Pancreas (tissue), 10 donors: ENCODE results near the gene STRN. TPM values are rescaled to one million over a fixed set of nuclear protein-coding genes. Genes with fewer than 3 reads are reported as not detected.

Source experiments
- ATAC-seq, 4 donors: fragments of 200-7000 bp; cut with Tn5 transposase; one replicate each; pipeline versions ENCODE4 v1.8.0 to v1.9.1; 2020; ENCODE audit warnings: mild to moderate bottlenecking in 4 of 4, moderate library complexity in 4 of 4
- DNase-seq, 6 donors: peaks; one replicate each; pipeline ENCODE4 v3.0.0-alpha.2; 2020
- FAIRE-seq: peaks from 2 replicates; lab custom pipeline; 2012; peaks lifted over from hg19 to GRCh38; lab: Jason Lieb, UNC
- H3K27ac ChIP-seq, 4 donors: fragments of 200-600 bp; sonication (generic); 1 replicate in 3 of 4; 2 replicates in 1 of 4; pipeline versions ENCODE4 v1.5.0 to v1.8.0; 2020
- H3K27me3 ChIP-seq, 4 donors: fragments of 200-600 bp; one replicate each; pipeline ENCODE4 v1.8.0; 2021
- H3K36me3 ChIP-seq, 3 donors: fragments of 200-600 bp; sonication (generic) in 1 of 3; one replicate each; pipeline versions ENCODE4 v1.5.0 to v1.8.0; 2020 to 2021
- H3K4me1 ChIP-seq, 3 donors: fragments of 200-600 bp; one replicate each; pipeline ENCODE4 v1.8.0; 2021
- H3K4me3 ChIP-seq, 4 donors: fragments of 200-600 bp; sonication (generic) in 2 of 4; one replicate each; pipeline versions ENCODE4 v1.5.0 to v1.8.0; 2020 to 2021
- H3K9me3 ChIP-seq, 4 donors: fragments of 200-600 bp; one replicate each; pipeline ENCODE4 v1.8.0; 2021
- CTCF ChIP-seq, 4 donors: fragments of 200-600 bp; sonication (generic) in 3 of 4; IDR thresholded peaks; one replicate each; pipeline versions ENCODE4 v1.5.0 to v1.8.0; 2021; ENCODE audit warnings: antibody characterized with exemption in 4 of 4
- whole genome bisulfite sequencing, 2 donors: extraction: QIAGEN DNeasy Blood & Tissue Kit; methylation state at CpG; one replicate each; pipeline ENCODE4 v1.1.7; 2013; 5-methylcytosine and 5-hydroxymethylcytosine counted together
- intact Hi-C, 3 donors: fragments of 100-400 bp; cut with DNase I; formaldehyde crosslinking; loops; one replicate each; pipeline versions ENCODE4 v1.11.1 to v1.14.2; 2022
- polyA plus RNA-seq, 2 donors: library from polyadenylated mRNA; stranded (reverse); fragments of 200-250 nt; gene quantifications; one replicate each; pipeline ENCODE4 v1.2.3, GENCODE V29; 2013
- total RNA-seq, 6 donors: library from RNA; stranded (reverse); fragmentation: NEBNext Ultra II Directional in 4 of 6; extraction: Animal tissue kit (Norgen Biotek cat#: 25700) in 4 of 6; gene quantifications; one replicate each; pipeline versions ENCODE4 v1.2.1 to v1.2.4, GENCODE V29; 2021 to 2023
- donor health status: healthy with polysubstance abuse.
- donor health status: DM: no; HTN: no; CAD: no; lungs with moderate emphysema.
- donor health status: DM: no; HTN: no; CAD: no.
- donor health status: control.
- donor health status: control.
- donor health status: Bipolar disorder and iron deficiency.
- donor health status: DM: yes; HTN: yes; CAD: no.
- donor health status: DM: no; HTN: no; CAD: no.
- donor health status: DM: no; HTN: no; CAD: no.
- donor health status: DM: yes; HTN: yes; CAD: no.

The STRN gene
- total and polyA plus RNA-seq, 8 donors = 1.8 to 16.2 (median 7.9) TPM

DNA sequence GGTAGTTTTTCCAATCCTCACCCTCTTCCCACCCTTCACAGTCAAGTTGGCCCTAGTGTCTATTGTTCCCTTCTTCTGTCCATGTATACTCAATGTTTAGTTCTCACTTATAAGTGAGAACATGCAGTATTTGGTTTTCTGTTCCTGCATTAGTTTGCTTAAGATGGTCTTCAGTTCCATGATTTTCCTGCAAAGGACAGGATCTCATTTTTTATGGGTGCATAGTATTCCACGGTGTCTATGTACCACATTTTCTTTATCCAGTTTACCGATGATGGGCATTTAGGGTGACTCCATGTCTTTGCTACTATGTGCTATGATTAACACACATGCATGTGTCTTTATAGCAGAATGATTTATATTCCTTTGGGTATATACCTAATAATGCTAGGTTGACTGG, 104.4 kb downstream of the STRN start:
- no peaks in the 10 kb centered on the region for H3K9me3 ChIP-seq
- intact Hi-C loops = no loop called here
- H3K4me3 ChIP-seq = no peak overlapping the region
- H3K4me1 ChIP-seq = no peaks in the 10 kb centered on the region
- DNase-seq (no peak), ATAC-seq (no peak), FAIRE-seq (no peak)
- H3K36me3 ChIP-seq = peaks cover 0 to 9% (median 0%) of the 10 kb centered on the region in 3 donors
- no peak overlapping the region for H3K27ac ChIP-seq
- H3K27me3 ChIP-seq = no peaks in the 10 kb centered on the region
- 94 to 98% methylated on average over 2 of the region's 2 CpGs for WGBS, 2 donors
- no peak for TF ChIP-seq CTCF (IDR thresholded peaks at IDR 0.05)

GRCh38 chr2:36859366-36859792, 107.0 kb downstream of the STRN start:
- ATAC-seq (no peak), FAIRE-seq (no peak)
- H3K27ac ChIP-seq = no peak overlapping the region

GRCh38 chr2:36858551-36859365, 107.6 kb downstream of the STRN start:
- no peaks in the 10 kb centered on the region for H3K27me3 ChIP-seq
- no peaks in the 10 kb centered on the region for H3K4me1 ChIP-seq
- no peak overlapping the region for H3K27ac ChIP-seq
- intact Hi-C loops = no loop called here
- no peak for TF ChIP-seq CTCF (IDR thresholded peaks at IDR 0.05)
- DNase-seq (no peak), ATAC-seq (no peak), FAIRE-seq (no peak)
- H3K9me3 ChIP-seq = no peaks in the 10 kb centered on the region
- H3K4me3 ChIP-seq = no peak overlapping the region
- H3K36me3 ChIP-seq = peaks cover 0 to 14% (median 0%) of the 10 kb centered on the region in 3 donors

More at GRCh38 chr2:36859366-36859792, 107.0 kb downstream of the STRN start:
- no peaks in the 10 kb centered on the region for H3K9me3 ChIP-seq
- H3K4me1 ChIP-seq = no peaks in the 10 kb centered on the region
- H3K36me3 ChIP-seq = peaks cover 0 to 14% (median 0%) of the 10 kb centered on the region in 3 donors
- 92 to 97% methylated on average over 1 of the region's 1 CpG for WGBS, 2 donors
- no peak overlapping the region for H3K4me3 ChIP-seq
- intact Hi-C loops = no loop called here
- no peak for TF ChIP-seq CTCF (IDR thresholded peaks at IDR 0.05)
- no peaks in the 10 kb centered on the region for H3K27me3 ChIP-seq
- DNase-seq = no peak

DNA sequence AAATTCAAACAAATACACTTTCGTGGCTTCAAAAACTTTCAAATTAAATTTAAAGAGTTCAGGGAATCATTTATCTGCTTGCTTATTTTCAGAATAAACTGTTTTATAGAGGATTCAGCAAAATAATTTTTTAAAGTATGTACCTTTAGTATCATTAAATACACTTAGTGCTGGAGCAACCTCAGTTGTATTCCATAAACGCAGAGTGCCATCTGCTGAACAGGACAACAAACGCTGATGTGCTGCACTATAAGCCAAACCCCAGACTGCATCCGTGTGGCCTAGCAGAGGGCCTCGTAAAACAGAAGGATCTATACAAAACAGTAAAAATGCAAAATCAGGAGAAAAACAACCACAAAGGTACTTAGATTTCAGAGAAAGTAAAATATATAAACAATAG, 108.6 kb downstream of the STRN start:
- WGBS, 2 donors = 91 to 95% methylated on average over 5 of the region's 5 CpGs
- no peak for DNase-seq
- no peak for ATAC-seq
- FAIRE-seq = no peak
- Histone ChIP-seq H3K4me3 (no peak overlapping the region), H3K9me3 (no peaks in the 10 kb centered on the region), H3K4me1 (no peaks in the 10 kb centered on the region), H3K27me3 (no peaks in the 10 kb centered on the region), H3K36me3 (peaks cover 0 to 14% (median 0%) of the 10 kb centered on the region in 3 donors), H3K27ac (no peak overlapping the region)
- no peak for TF ChIP-seq CTCF (IDR thresholded peaks at IDR 0.05)
- intact Hi-C loops = no loop called here

- 96 to 98% methylated on average over 2 of the region's 2 CpGs for WGBS, 2 donors
Observed at GRCh38 chr2:36855429-36855828, 110.9 kb downstream of the STRN start.

More at GRCh38 chr2:36855429-36855828, 110.9 kb downstream of the STRN start:
- intact Hi-C loops = no loop called here
- Histone ChIP-seq H3K4me3 (no peak overlapping the region), H3K36me3 (peaks cover 0 to 14% (median 0%) of the 10 kb centered on the region in 3 donors), H3K9me3 (no peaks in the 10 kb centered on the region), H3K27ac (no peak overlapping the region), H3K27me3 (no peaks in the 10 kb centered on the region), H3K4me1 (no peaks in the 10 kb centered on the region)
- no peak for ATAC-seq
- DNase-seq = no peak
- FAIRE-seq = no peak
- TF ChIP-seq CTCF (IDR thresholded peaks at IDR 0.05) = no peak
